ENCODE data around the gene AFM.

- TF ChIP-seq CTCF (tag by site-specific recombination; IDR thresholded peaks at IDR 0.05), result no peak
- TF ChIP-seq ZNF785 (tag by site-specific recombination; IDR thresholded peaks at IDR 0.05), result no peak
- TF ChIP-seq HOXA7 (CRISPR knock-in tag; IDR thresholded peaks at IDR 0.05; ENCODE audit: borderline replicate concordance), result no peak
- TF ChIP-seq ZNF132 (tag by site-specific recombination; IDR thresholded peaks at IDR 0.05; ENCODE audit: borderline replicate concordance), result no peak
- no peak for TF ChIP-seq REST (tag by site-specific recombination; IDR thresholded peaks at IDR 0.05)
- no peak for TF ChIP-seq ZFP41 (tag by site-specific recombination; IDR thresholded peaks at IDR 0.05; ENCODE audit: borderline replicate concordance)
- TF ChIP-seq ZBTB21 (tag by site-specific recombination; IDR thresholded peaks at IDR 0.05), result no peak
- TF ChIP-seq MZF1 (tag by site-specific recombination; IDR thresholded peaks at IDR 0.05; ENCODE audit: borderline replicate concordance), result no peak
- no peak for TF ChIP-seq ZNF560 (tag by site-specific recombination; IDR thresholded peaks at IDR 0.05; ENCODE audit: borderline replicate concordance)
- no peak for TF ChIP-seq GLIS1 (tag by site-specific recombination; IDR thresholded peaks at IDR 0.05)
- TF ChIP-seq EGR2 (tag by site-specific recombination; IDR thresholded peaks at IDR 0.05; ENCODE audit: low read depth), result no peak
- no peak for TF ChIP-seq PATZ1 (tag by site-specific recombination; IDR thresholded peaks at IDR 0.05)
- TF ChIP-seq ZBTB17 (tag by site-specific recombination; IDR thresholded peaks at IDR 0.05), result no peak
- TF ChIP-seq ZNF548 (tag by site-specific recombination; IDR thresholded peaks at IDR 0.05), result no peak
Measured at GRCh38 chr4:73507541-73507940, 26.0 kb downstream of the AFM start.

Data from HEK293 (cell line).